ENCODE data around the gene GNG7.
A peak's percentile ranks its signal among the peaks of the same experiment; 100 is the strongest.
"Not testable (repeated sequence)": the region's sequence is repeated elsewhere in the genome, so short reads cannot be mapped to it uniquely, and the experiment has no call there.

The GNG7 gene

DNA sequence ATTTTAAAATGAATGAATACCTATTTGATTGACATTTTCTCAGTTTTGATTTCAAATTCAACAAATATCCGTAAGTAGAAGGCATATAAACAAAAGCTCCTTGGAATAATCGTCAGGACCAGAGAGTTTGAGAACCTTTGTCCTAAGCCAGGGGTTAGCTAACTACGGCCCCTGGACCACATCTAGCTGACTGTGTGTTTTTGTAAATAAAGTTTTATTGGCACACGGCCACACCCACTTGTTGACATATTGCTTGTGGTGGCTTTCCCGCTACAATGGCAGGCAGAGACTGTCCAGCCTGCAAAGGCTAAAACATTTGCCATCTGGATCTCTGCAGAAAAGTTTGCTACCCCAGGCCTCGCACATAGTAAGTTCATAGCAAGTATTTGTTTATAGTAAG lies 83.4 kb downstream of the GNG7 start:
- no peak for DNase-seq (ENCODE audit: low read depth)

DNA sequence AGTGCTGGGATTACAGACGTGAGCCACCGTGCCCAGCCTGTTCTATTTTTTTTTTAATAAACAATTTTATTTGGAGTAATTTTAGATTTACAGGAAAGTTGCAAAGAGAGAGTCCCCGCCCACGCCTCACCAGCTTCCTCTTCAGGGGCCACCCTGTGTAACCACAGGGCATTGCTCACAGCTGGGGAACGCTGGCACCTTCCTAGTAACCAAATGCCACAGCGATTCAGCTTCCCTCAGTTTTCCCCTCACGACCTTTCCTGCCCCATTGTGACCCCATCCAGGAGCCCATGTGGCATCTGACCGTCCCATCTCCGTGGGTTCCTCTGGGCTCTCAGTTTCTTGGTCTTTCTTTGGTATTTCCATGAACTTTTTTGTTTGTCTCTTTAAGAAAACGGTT lies 83.9 kb downstream of the GNG7 start:
- DNase-seq (ENCODE audit: low read depth), result peak; percentile 43

DNA sequence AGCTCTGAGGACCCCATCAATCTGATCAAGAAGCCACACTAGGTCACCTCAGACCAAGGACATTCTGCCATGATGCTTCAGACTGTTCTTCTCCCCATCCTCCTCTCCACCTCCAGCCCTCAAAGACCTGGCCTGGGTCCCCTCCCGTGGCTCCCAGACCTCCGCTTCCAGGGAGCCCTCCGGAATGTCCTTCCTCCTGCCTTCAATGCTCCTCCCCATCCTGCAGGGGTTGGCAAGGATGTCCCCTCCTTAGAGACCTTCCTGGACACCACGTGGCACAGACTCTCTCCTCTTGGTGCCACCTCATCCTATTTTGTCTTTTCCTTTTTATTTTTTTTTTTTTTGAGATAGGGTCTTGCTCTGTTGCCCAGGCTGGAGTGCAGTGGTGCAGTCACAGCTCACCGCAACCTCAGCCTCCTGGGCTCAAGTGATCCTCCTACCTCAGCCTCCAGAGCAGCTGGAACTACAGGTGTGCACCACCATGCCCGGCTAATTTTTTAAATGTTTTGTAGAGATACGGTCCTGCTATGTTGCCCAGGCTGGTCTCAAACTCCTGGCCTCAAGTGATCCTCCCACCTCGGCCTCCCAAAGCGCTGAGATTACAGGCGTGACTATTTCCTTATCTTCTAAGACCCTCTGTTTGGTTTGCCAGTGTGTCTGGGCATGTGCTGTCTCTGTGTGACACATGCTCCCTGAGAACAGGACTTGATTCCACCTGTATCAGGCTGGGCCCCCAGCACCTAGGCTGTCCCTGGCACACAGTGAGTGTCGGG lies 84.9 kb downstream of the GNG7 start:
- DNase-seq (ENCODE audit: low read depth), result no peak

DNA sequence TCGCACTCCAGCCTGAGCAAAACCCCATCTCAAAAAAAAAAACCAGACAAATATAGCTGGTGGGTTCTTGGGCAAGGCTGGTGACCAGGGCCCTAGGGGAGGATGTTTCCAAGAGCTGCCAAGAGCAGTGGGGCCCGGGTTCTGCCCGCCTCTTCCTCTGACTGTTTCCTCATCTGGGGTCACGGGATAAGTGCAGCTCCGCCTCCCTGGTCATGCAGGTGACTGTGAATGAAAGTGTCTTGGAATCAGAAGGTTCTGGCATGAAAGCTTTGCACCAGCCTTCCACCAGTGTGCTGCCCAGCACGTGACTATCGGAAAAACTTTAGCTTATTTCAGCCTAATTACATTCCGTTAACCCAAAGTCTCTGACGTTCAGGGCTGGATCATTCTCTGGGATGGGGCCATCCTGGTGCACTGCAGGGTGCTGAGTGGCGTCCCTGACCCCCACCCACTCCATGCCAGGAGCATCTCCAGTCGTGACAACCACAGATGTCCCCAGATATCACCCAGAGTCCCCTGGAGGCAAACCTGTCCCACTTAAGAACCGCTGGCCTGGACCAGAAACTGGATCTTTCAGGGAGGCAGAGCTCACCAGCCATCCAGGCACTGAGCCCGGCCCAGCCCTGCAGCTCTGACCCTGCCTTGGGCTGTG lies 85.6 kb downstream of the GNG7 start:
- DNase-seq (ENCODE audit: low read depth), result no peak

DNA sequence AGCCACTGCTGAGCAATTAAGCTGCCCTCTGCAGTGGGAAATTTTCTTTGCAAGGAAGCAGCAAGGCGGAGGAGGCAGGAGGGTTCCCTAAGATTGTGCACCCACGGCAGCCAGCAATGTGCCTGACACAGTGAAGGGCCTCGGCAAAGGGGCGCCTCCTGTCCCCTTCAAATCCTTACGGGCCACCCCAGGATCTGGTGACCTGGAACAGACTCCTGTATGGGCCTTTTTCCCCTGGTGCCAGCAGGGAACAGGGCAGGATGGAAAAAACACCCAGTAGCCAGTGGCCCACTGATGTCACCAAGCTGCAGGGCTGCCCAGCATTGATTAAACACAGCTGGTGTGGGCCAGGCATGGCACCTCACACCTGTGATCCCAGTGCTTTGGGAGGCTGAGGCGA lies 86.7 kb downstream of the GNG7 start:
- no peak for DNase-seq (ENCODE audit: low read depth)

DNA sequence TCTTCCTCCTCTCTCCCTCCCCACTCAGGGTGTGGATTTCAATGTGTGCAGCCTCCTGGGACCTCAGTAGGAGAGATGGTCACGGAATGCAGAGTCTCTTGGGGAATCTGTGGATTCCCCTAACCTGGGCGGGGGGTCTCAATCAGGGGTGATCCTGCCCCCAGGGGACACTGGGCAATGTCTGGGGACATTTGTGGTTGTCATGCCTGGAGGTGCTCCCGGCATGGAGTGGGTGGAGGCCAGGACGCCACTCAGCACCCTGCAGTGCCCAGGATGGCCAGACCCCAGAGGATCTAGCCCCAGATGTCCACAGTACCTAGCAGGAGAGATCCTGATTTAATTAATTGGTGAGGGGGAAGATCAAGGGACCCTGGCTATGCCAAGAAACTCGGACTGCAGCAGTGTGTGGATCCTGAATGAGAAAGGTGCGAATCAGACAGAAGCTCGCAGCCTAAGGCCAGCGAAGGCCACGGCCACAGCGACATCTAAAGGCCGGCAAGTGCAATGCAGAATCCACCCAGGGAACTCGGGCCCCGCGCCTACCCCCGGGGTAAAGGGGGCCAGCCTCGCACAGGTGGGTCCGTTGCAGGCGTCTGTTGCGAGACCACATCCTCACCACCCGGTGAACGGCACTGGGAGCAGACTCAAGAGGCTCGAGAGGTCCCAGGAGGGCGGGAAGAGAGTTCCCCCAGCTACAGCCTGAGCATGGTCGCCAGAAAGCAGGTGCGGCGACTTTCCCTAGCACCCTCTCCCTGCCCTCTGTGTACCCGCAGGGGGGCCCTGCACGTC lies 88.8 kb downstream of the GNG7 start:
- no peak for DNase-seq (ENCODE audit: low read depth)

DNA sequence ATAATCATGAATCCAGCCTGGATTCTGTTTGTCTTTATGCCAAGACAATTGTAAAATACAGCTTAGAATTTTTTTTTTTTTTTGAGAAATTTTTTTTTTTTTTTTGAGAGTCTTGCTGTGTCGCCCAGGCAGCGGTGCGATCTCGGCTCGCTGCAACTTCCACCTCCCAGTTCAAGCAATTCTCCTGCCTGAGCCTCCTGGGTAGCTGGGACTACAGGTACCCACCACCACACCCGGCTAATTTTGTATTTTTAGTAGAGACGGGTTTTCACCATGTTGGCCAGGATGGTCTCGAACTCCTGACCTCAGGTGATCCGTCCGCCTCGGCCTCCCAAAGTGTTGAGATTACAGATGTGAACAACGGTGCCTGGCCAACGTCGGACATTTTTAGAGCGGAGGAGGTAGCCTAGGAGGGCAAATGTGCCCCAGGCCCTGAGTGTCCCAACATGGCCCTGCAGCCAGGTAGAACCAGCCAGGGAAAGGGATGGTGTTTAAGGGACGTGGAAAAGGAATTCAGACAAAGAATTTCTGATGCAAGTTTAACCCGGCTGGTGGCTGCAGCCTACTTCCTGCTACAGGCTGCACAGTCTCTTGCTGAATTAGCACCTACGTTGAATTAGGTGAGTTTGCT lies 89.8 kb downstream of the GNG7 start:
- DNase-seq (ENCODE audit: low read depth), result no peak

DNA sequence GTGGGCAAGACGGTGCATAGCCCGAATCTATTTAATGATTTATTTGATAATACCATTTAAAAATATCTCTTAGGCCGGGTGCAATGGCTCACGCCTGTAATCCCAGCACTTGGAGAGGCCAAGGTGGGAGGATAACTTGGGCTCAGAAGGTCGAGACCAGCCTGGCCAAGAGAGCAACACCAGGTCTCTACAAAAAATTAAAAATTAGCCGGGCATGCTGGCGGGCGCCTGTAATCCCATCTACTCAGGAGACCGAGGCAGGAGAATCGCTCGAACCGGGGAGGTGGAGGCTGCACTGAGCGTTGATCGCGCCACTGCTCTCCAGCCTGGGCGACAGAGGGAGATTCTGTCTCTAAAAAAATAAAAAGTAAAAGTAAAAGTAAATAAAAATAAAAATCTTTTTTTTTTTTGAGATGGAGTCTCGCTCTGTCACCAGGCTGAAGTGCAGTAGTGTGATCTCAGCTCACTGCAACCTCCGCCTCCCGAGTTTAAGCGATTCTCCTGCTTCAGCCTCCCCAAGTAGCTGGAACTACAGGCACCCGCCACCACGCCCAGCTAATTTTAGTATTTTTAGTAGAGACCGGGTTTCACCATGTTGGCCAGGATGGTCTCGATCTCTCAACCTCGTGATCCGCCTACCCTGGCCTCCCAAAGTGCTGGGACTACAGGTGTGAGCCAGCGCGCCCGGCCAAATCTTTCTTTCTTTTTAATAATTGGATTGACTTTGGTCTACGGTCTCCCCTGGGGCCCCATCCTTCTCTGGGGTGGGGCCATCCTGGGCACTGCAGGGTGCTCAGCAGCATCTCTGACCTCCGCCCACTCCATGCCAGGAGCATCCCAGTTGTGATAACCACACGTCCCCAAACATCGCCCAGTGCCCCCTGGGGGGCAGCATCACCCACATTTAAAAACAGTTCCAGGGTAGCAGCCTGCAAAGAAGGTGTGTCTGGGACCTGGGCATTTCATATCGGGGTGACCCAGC lies 90.7 kb downstream of the GNG7 start:
- DNase-seq (ENCODE audit: low read depth), result no peak

DNA sequence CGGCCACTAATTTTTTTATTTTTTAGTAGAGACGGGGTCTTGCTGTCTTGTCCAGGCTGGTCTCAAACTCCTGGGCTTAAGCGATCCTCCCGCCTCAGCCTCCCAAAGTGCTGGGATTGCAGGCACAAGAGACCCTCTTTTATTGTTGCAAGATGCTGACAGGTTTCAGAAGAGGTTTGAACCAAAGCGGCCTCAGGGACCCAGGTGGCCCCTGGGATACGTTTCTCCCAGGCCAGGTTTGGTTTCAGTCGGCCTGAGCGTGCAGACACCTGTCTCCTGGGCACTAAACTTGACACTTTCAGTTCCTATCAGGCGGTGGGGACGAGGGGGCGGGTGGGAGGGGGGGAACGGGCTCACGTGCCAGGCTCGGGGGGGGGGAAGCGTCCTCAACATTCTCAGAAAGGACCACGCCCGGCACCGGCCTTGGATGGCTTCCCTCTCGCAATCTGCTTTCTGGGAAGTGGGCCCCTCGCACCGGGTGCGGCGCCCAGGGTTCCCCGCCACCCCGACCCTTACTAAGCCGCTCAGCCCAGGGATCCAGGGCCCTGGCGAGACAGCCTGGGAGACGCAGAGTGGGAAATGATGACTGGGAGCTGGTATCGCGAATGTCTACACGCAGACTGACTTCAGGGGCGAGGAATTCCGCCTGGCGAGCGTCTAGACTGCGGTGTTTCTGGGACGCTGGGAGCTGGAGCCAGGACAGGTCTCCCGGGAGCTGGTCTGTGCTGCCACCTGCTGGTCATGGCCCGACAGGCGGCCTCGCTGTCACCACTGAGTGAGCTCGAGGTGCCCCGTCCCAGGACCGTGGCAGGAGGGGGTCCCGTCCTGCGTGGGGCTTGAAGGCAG lies 91.6 kb downstream of the GNG7 start:
- peak; percentile 88 for DNase-seq (ENCODE audit: low read depth)

DNA sequence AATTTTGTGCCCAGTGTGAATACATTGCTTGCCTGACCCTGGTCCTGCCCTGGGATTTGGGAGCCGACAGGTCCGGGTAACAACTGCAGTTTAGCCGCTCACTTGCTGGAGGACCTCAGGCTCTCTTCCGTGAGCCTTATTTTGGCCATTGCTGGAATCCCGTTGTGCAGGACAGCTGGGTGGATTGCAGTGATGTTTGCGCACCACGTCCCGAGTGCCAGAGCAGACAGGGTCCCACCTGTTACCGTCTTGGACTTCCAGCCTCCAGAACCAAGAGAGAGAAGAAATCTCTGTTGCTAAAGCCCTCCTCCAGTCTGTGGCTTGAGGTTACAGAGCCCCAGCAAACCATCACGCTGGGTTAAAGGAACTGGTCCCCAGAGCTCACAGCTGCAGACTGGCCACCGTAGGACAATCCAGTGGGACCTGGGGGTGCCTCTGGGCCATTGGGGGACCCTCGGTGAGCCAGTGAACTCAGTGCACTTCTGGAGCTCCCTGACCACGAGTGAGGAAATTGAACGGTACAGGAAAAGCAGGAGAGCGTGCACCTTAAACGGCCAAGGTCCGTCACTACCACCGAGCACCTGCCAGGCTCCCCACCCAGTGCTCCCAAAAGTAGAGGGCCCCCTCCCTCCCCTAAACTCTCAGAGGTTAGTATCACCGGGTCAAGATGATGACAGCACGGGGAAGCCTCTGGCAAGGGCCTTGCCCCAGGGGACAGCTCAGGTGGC lies 92.9 kb downstream of the GNG7 start:
- no peak for DNase-seq (ENCODE audit: low read depth)

DNA sequence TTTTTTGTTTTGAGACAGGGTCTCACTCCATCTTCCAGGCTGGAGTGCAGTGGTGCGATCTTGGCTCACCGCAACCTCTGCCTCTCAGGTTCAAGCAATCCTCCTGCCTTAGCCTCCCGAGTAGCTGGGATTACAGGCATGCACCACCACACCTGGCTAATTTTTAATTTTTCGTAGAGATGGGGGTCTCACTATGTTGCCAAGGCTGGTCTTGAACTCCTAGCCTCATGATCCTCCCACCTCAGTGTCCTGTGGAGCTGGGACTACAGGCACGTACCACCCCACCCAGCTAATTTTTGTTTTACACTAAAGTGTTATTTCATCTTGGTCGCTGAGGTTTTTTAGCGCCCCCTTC lies 93.5 kb downstream of the GNG7 start:
- not testable (repeated sequence) for DNase-seq (ENCODE audit: low read depth)

DNA sequence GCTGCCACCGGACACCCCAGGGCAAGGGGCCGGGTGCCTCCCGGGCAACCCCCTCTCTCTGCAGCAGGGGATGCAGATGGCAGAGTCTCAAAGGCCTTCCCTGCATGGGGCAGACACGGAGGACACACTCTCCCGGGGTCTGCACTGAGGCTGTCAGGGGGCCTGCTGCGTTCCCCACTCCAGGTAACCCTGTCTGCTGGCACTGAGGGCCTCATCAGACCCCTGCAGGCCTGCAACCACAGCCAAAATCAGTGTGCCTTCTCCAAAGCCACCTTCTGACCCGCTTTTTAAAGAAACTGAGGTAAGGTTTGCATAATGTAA lies 93.9 kb downstream of the GNG7 start:
- no peak for DNase-seq (ENCODE audit: low read depth)

DNA sequence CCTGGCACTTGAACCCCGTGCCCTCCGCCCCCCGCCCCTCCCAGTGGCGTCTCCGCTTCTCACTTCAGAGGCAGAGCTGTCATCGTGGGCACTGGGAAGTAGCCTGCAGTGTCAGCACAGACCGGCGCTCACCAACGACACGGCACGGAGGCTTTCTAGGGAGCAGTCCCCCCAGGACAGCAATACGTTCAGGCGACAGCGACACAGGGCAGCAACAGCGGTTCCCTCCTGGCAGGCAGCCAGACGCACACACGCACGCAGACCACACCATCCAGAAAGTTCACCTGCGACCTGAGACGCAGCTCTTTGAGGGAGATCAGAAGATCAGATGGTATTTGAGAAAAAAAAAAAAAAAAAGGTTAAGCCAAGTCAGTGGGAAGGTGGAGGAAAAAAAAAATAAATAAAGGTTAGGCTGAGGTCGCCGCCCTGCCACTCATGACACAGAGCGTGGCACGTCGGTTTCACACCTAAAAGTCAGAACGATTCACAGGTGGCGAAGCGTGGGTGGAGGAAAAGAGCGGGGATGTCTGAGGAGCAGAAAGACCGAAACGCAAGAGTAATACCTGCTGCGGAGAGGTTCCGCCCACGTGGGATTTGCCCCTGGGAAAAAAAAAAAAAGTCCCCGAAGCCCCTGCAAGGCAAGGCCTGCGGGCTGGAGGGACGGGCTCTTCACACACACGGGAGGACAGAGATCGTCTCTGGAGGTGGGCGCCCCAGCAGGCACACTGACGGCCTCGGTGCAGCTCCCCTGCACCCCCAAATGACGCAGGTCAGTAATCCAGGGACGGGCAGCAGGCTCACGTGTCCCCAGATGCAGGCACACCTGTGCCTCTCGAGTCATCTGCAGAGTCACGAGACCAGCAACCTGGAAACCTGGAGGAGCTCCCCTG lies 94.5 kb downstream of the GNG7 start:
- DNase-seq (ENCODE audit: low read depth), result peak; percentile 42

DNA sequence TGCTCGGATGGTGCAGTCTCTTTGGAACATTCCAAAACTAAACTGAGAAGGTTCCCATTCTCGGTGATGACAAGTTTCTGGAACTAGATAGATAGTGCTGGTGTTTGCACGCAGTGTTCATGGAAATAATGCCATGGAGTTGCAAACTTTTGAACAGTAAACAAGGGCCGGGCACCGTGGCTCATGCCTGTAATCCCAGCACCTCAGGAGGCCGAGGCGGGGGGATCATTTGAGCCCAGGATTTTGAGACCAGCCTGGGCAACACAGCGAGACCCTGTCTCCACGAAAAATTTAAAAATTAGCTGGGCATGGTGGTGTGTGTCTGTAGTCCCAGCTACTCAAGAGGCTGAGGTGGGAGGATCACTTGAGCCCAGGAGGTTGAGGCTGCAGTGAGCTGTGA lies 95.7 kb downstream of the GNG7 start:
- not testable (repeated sequence) for DNase-seq (ENCODE audit: low read depth)

DNA sequence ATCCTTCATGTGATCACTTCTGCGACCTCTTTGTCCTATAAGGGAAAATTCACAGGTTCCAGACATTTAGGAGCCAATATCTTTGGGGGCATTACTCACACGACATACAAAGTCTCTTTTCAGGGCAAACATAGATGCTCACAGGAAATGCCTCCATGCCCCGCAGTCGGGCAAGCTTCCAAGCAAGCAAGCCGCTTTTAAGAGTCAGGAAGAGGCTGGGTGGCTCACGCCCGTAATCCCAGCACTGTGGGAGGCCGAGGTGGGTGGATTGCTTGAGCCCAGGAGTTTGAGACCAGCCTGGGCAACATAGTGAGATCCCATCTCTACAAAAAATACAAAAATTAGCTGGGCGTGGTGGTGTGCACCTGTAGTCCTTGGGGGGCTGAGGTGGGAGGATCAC lies 96.6 kb downstream of the GNG7 start:
- not testable (repeated sequence) for DNase-seq (ENCODE audit: low read depth)

DNA sequence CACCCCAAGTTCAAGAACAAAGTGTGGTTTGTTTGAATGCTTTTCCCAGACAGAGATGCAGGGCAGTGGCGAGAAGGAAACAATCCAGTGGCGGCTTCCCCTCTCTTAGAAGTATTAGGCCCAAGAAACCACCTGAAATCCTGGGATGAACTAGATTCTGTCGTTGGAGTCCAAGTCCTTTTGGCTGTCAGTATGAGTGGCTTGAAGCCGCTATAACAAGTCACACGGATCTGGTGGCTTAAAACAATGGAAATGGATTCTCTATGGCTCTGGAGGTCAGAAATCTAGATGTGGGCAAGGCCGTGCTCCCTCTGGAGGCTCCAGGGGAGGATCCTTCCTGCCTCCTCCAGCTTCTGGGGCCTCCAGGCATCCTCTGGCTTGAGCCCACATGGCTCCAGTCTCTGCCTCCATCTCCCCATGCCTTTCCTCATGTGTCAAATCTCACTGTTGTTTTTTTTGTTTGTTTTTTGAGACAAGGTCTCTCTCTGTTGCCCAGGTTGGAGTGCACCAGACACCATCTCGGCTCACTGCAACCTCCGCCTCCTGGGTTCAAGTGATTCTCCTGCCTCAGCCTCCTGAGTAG lies 97.7 kb downstream of the GNG7 start:
- DNase-seq (ENCODE audit: low read depth), result no peak

DNA sequence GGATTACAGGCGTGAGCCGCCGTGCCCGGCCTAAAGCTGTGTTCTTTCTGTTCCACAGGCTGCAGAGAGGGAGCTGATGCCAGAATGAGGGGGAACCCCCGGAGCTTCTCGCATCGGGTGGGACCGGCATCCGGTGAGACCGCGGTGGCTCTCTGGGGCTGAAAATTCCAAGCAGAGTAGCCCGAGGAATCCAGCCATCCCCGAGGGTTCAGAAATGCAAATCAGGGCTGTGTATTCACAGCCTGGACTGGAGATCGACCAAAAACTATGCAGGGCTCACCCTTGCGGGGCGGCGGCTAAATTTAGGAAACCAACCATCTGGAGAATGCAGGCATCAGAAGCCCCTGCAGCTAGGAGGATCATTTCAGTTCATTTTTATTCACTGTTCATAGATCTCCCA lies 99.2 kb downstream of the GNG7 start:
- DNase-seq (ENCODE audit: low read depth), result no peak

DNA sequence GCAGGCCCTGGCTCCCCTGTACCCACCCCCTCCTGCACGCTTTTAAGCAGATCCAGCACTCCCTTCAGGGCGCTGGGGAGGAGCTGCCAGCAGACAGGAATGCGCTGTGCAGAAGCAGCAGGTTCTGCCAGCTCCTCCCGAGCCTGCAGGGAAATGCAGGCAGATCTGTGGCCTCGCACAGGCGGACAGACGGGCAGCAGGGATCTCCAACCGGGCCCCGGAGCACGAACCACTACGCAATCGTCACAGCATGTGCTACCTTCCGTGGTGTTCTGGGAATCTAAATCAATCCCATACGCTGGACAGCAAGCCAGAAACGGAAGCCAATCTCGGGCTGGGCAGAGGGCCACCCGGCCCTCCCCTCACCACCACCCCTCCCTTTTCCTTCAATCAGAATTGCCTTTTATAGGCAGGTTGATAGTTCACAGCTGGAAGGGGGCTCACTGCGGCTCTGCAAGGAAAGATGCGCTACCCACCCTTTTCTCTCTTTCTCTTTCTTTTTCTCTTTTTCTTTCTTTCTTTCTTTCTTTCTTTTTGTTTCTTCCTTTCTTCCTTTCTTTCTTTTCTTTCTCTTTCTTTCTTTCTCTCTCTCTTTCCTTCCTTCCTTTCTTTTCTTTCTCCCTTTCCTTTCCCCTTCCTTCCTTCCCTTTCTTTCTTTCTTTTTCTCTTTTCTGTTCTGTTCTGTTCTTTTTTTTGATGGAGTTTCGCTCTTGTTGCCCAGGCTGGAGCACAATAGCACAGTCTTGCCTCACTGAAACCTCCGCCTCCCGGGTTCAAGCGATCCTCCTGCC lies 99.9 kb downstream of the GNG7 start:
- DNase-seq (ENCODE audit: low read depth), result no peak

Data from stimulated activated CD8-positive, alpha-beta memory T cell treated with anti-CD3 and anti-CD28 coated beads, Interleukin-15, amount 100 ng/mL, for 1 hour (primary cell).